ENCODE data around the gene CX3CR1. TPM values are rescaled to one million over a fixed set of nuclear protein-coding genes. Genes with fewer than 3 reads are reported as not detected.

The CX3CR1 gene
- total and polyA plus RNA-seq, 2 of the 4 experiments (the other 2 are of a cell fraction): not detected

DNA sequence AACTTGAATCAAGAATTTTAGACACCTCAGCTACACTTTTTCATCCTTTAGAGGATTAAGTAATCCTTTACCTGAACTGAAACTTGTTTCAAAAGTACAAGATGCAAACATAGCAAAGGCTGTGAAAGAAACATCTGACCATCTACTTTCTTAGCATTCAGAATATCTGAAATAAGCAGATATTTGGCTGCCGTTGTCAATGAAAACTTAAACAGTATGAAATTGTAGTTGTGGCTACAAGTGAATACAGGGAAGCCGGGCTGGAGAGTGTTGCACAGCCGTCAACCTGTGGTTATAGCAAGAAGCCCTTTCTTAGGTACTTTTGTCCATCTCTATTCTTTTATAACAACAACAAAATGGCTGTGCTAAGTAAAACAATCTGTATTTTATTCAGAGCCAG is 6.9 kb upstream of the CX3CR1 start:
- dilution Hi-C loops (cut with HindIII; ENCODE audit: low sequenced_read_pairs, unreplicated experiment): no loop called here
- H3K4me3 ChIP-seq (ENCODE audit: insufficient read depth, low read depth, low read length): no peak overlapping the region
- no peaks in the 10 kb centered on the region for H3K27me3 ChIP-seq (ENCODE audit: control insufficient read depth, insufficient read depth, low read length)
- intact Hi-C loops (cut with micrococcal nuclease): no loop called here
- ATAC-seq (ENCODE audit: low read depth): no peak
- DNase-seq: no peak
- H2AFZ ChIP-seq (replicated peaks; ENCODE audit: low read length, poor library complexity): no peak overlapping the region
- no peak overlapping the region for H2BK20ac ChIP-seq (ENCODE audit: low read depth, low read length)
- H3K23ac ChIP-seq (ENCODE audit: low read depth, low read length): no peak overlapping the region
- no peak overlapping the region for H4K8ac ChIP-seq (ENCODE audit: low read depth in 2 of 2, low read length in 2 of 2)
- H2AK9ac ChIP-seq (replicated peaks; ENCODE audit: low read depth, low read length, poor library complexity): no peak overlapping the region
- H3K27ac ChIP-seq (ENCODE audit: insufficient read depth, low read length): no peak overlapping the region
- H3K9me1 ChIP-seq (ENCODE audit: insufficient read depth, low read length): no peaks in the 10 kb centered on the region
- CTCF ChIA-PET: interaction anchor here (0.6 to 2.8 kb wide), 2 partner anchors 161 to 1405 kb away, joined by 3 to 39 read pairs; no protein-coding TSS in a partner anchor
- H3K4me2 ChIP-seq (ENCODE audit: low read depth, low read length): no peak overlapping the region
- no peak overlapping the region for H2BK15ac ChIP-seq (ENCODE audit: low read depth, low read length)
- H3K4me1 ChIP-seq (ENCODE audit: control insufficient read depth, insufficient read depth, low read length): no peaks in the 10 kb centered on the region
- H3K4ac ChIP-seq (ENCODE audit: low read depth, low read length): no peak overlapping the region
- TF ChIP-seq CEBPB (IDR thresholded peaks at IDR 0.05; ENCODE audit: low read depth, low read length) (no peak), FOS (IDR thresholded peaks at IDR 0.05; ENCODE audit: low read depth, low read length) (no peak), BHLHE40 (IDR thresholded peaks at IDR 0.05; ENCODE audit: low read depth, low read length) (no peak), MAFK (IDR thresholded peaks at IDR 0.05; ENCODE audit: low read depth, low read length) (no peak), CHD1 (IDR thresholded peaks at IDR 0.05; ENCODE audit: low read depth, low read length) (no peak), RAD21 (IDR thresholded peaks at IDR 0.05; ENCODE audit: low read length) (no peak), RFX5 (IDR thresholded peaks at IDR 0.05; ENCODE audit: low read depth, low read length) (no peak), NFE2L2 (IDR thresholded peaks at IDR 0.05; ENCODE audit: low read depth, low read length) (no peak), MAZ (IDR thresholded peaks at IDR 0.05; ENCODE audit: borderline replicate concordance, low read depth, low read length) (no peak), RCOR1 (IDR thresholded peaks at IDR 0.05; ENCODE audit: insufficient replicate concordance, low read length) (no peak), MXI1 (IDR thresholded peaks at IDR 0.05; ENCODE audit: borderline replicate concordance, low read depth, low read length) (no peak), SMC3 (IDR thresholded peaks at IDR 0.05; ENCODE audit: low read depth, low read length) (no peak), POLR2A (IDR thresholded peaks at IDR 0.05; ENCODE audit: low read depth, low read length) (no peak)
- TF ChIP-seq, protein P1, sequence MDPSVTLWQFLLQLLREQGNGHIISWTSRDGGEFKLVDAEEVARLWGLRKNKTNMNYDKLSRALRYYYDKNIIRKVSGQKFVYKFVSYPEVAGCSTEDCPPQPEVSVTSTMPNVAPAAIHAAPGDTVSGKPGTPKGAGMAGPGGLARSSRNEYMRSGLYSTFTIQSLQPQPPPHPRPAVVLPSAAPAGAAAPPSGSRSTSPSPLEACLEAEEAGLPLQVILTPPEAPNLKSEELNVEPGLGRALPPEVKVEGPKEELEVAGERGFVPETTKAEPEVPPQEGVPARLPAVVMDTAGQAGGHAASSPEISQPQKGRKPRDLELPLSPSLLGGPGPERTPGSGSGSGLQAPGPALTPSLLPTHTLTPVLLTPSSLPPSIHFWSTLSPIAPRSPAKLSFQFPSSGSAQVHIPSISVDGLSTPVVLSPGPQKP (IDR thresholded peaks at IDR 0.05; ENCODE audit: borderline replicate concordance, low read depth, low read length): no peak
- TF ChIP-seq, protein P2, sequence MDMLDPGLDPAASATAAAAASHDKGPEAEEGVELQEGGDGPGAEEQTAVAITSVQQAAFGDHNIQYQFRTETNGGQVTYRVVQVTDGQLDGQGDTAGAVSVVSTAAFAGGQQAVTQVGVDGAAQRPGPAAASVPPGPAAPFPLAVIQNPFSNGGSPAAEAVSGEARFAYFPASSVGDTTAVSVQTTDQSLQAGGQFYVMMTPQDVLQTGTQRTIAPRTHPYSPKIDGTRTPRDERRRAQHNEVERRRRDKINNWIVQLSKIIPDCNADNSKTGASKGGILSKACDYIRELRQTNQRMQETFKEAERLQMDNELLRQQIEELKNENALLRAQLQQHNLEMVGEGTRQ (IDR thresholded peaks at IDR 0.05; ENCODE audit: low read depth, low read length): no peak
- TF ChIP-seq, protein P3, sequence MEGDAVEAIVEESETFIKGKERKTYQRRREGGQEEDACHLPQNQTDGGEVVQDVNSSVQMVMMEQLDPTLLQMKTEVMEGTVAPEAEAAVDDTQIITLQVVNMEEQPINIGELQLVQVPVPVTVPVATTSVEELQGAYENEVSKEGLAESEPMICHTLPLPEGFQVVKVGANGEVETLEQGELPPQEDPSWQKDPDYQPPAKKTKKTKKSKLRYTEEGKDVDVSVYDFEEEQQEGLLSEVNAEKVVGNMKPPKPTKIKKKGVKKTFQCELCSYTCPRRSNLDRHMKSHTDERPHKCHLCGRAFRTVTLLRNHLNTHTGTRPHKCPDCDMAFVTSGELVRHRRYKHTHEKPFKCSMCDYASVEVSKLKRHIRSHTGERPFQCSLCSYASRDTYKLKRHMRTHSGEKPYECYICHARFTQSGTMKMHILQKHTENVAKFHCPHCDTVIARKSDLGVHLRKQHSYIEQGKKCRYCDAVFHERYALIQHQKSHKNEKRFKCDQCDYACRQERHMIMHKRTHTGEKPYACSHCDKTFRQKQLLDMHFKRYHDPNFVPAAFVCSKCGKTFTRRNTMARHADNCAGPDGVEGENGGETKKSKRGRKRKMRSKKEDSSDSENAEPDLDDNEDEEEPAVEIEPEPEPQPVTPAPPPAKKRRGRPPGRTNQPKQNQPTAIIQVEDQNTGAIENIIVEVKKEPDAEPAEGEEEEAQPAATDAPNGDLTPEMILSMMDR (conservative IDR thresholded peaks at IDR 0.05; ENCODE audit: low read depth, low read length): no peak
- H3K79me1 ChIP-seq (ENCODE audit: low read depth in 1 of 2, low read length in 2 of 2): no peaks in the 10 kb centered on the region
- H3K18ac ChIP-seq (ENCODE audit: low read depth, low read length): no peak overlapping the region
- no peak overlapping the region for H3K14ac ChIP-seq (replicated peaks; ENCODE audit: low read depth, low read length)
- no peaks in the 10 kb centered on the region; the same call in 1 of the 2 replicates for H4K20me1 ChIP-seq (ENCODE audit: insufficient read depth, low read length)
- H3K36me3 ChIP-seq (ENCODE audit: control insufficient read depth, insufficient read depth, low read length): no peaks in the 10 kb centered on the region
- H3K56ac ChIP-seq (ENCODE audit: extremely low read depth, insufficient read depth, low read length): no peak overlapping the region
- no peak overlapping the region for H3K9ac ChIP-seq (ENCODE audit: low read depth, low read length)
- H2BK5ac ChIP-seq (ENCODE audit: low read depth, low read length, poor library complexity, severe bottlenecking): no peak overlapping the region
- no peak overlapping the region for H4K91ac ChIP-seq (ENCODE audit: insufficient read depth, low read depth, low read length)
- in situ Hi-C loops (cut with MboI; ENCODE audit: low sequenced_read_pairs): loop anchor here (5.0 kb wide), 1 partner anchor 159 kb away; no protein-coding TSS in a partner anchor
- no peak overlapping the region for H2BK120ac ChIP-seq (ENCODE audit: low read depth, low read length)
- H3K9me3 ChIP-seq (ENCODE audit: control insufficient read depth, insufficient read depth, low read length): no peaks in the 10 kb centered on the region
- no peak overlapping the region for H2AK5ac ChIP-seq (ENCODE audit: low read depth, low read length)
- BruUV-seq (replicated peaks): no TSS peak
- WGBS, 2 experiments (ENCODE audit: extremely low coverage in 2 of 2, insufficient read length in 1 of 2): 100% methylated on average over 1 of the region's 3 CpGs; no CpG with 5 or more reads in 1 of the 2 experiments
- no peak overlapping the region for H4K5ac ChIP-seq (ENCODE audit: low read depth, low read length)
- POLR2A ChIA-PET (ENCODE audit: unreplicated experiment): no interaction called here
